ENCODE measurements around the gene MTRF1. TPM values are rescaled to one million over a fixed set of nuclear protein-coding genes. Genes with fewer than 3 reads are reported as not detected.
A peak's percentile ranks its signal among the peaks of the same experiment; 100 is the strongest.

The MTRF1 gene, protein sequence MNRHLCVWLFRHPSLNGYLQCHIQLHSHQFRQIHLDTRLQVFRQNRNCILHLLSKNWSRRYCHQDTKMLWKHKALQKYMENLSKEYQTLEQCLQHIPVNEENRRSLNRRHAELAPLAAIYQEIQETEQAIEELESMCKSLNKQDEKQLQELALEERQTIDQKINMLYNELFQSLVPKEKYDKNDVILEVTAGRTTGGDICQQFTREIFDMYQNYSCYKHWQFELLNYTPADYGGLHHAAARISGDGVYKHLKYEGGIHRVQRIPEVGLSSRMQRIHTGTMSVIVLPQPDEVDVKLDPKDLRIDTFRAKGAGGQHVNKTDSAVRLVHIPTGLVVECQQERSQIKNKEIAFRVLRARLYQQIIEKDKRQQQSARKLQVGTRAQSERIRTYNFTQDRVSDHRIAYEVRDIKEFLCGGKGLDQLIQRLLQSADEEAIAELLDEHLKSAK
- total RNA-seq (2011; cell fraction: chromatin; rRNA removed; ENCODE audit: low replicate concordance) = 42.8 and 88.7 TPM in 2 replicates
- total RNA-seq (2011; cell fraction: nucleolus; rRNA removed) = 18.0 and 18.7 TPM in 2 replicates
- total RNA-seq (2011; cell fraction: nucleoplasm; rRNA removed) = 27.5 and 40.8 TPM in 2 replicates
- total RNA-seq (2014; rRNA removed) = 12.5 and 14.0 TPM in 2 replicates
- 21.4 and 25.1 TPM in 2 replicates for total RNA-seq (2014; rRNA removed; fragmentation: Illumina TruSeq; extraction: Trizol)
- total RNA-seq (2015; rRNA removed; fragmentation: Illumina TruSeq; extraction: Trizol) = 16.8 and 18.8 TPM in 2 replicates
- total RNA-seq (2021) = 13.0 and 15.1 TPM in 2 replicates
- polyA plus RNA-seq (2011; rRNA removed) = 25.2 and 33.7 TPM in 2 replicates
- 6.1 and 9.4 TPM in 2 replicates for polyA plus RNA-seq (2011; cell fraction: cytosol; rRNA removed)
- polyA plus RNA-seq (2011; cell fraction: nucleus; rRNA removed) = 24.9 and 30.7 TPM in 2 replicates
- polyA plus RNA-seq (2012) = 9.2 and 12.8 TPM in 2 replicates
- polyA plus RNA-seq (2014; fragmentation: Illumina TruSeq; extraction: Trizol) = 17.6 and 20.6 TPM in 2 replicates
- 10 to 100 TPM; 19.0 to 20.7 TPM for polyA plus RNA-seq (2014; fragmentation: Nextera tagmentation; extraction: Ambion mirVana)
- polyA plus RNA-seq (2014; rRNA removed) = 20.1 and 25.5 TPM in 2 replicates
- 29.5 and 36.6 TPM in 2 replicates for polyA minus RNA-seq (2011; rRNA and poly(A)+ RNA removed)
- 10.2 and 16.1 TPM in 2 replicates for polyA minus RNA-seq (2011; cell fraction: cytosol; rRNA and poly(A)+ RNA removed)
- 12.1 and 18.9 TPM in 2 replicates for polyA minus RNA-seq (2011; cell fraction: nucleus; rRNA and poly(A)+ RNA removed)
- Bru-seq, nascent RNA = percentile 68 among the genes with signal in this experiment
- percentile 68 among the genes with signal in this experiment for BruChase-seq, experiment 1, labeled RNA remaining after a 2-hour chase
- percentile 65 among the genes with signal in this experiment for BruChase-seq, experiment 2, labeled RNA remaining after a 6-hour chase
- long read RNA-seq, experiment 1, partial matches to known transcripts = 6 of 34 reads
- long read RNA-seq, experiment 1, other reads (novel, unspliced or antisense) = 27 of 34 reads
- long read RNA-seq, experiment 2, partial matches to known transcripts = 2 of 5 reads
- long read RNA-seq, experiment 2, other reads (novel, unspliced or antisense) = 1 of 5 reads
- long read RNA-seq, experiment 3, partial matches to known transcripts = 2 of 11 reads
- long read RNA-seq, experiment 3, other reads (novel, unspliced or antisense) = 8 of 11 reads

- peaks cover 20% of the 10 kb centered on the region for H3K36me3 ChIP-seq (ENCODE audit: control insufficient read depth, insufficient read depth, low read length)
- BruUV-seq (replicated peaks) = no TSS peak
- no peaks in the 10 kb centered on the region for H3K9me1 ChIP-seq (ENCODE audit: control insufficient read depth, insufficient read depth, low read length)
- peak within 1 kb of the TSS; percentile 87 to 89 for H3K9ac ChIP-seq (ENCODE audit: insufficient read depth in 1 of 2, low read depth in 2 of 2, low read length in 2 of 2)
- H3K4me2 ChIP-seq (ENCODE audit: insufficient read depth, low read length) = peak within 1 kb of the TSS; percentile 90
- H3K9me3 ChIP-seq (replicated peaks; ENCODE audit: control insufficient read depth, insufficient read depth, low read depth, low read length) = no peaks in the 10 kb centered on the region
- H3K27me3 ChIP-seq (ENCODE audit: control insufficient read depth in 2 of 2, insufficient read depth in 2 of 2, low read length in 2 of 2) = no peaks in the 10 kb centered on the region
- ChIA-PET POLR2A (interaction anchor here (0.9 kb wide), 1 partner anchor 19 kb away, joined by 3 read pairs; no protein-coding TSS in a partner anchor), CTCF (ENCODE audit: low intra/inter-chr PET ratio) (no interaction called here)
- H3K4me1 ChIP-seq (replicated peaks in 1 of 2; ENCODE audit: control insufficient read depth in 2 of 2, insufficient read depth in 2 of 2, low read length in 2 of 2) = no peaks in the 10 kb centered on the region; a peak in 1 of 5 replicates
- H4K20me1 ChIP-seq (replicated peaks; ENCODE audit: control insufficient read depth, insufficient read depth, low read length) = no peaks in the 10 kb centered on the region
- DNase-seq (ENCODE audit: extremely low read depth in 1 of 4, low spot score in 3 of 4) (peak; percentile 77 to 83 (median 80)), ATAC-seq (peak; percentile 96), FAIRE-seq (peak; percentile 94)
- H3K27ac ChIP-seq (ENCODE audit: extremely low read depth, low read depth, low read length) = peak within 1 kb of the TSS; percentile 71
- WGBS (ENCODE audit: insufficient coverage, low coverage, missing lambda C conversion rate) = 1% methylated on average over 27 of the region's 32 CpGs
- H2AFZ ChIP-seq (ENCODE audit: low read depth, low read length) = peak within 1 kb of the TSS; percentile 90
- intact Hi-C loops (cut with micrococcal nuclease) (no loop called here), in situ Hi-C loops (cut with MboI) (no loop called here)
- peak within 1 kb of the TSS; percentile 54 for H3K4me3 ChIP-seq
- peaks cover 10% of the 10 kb centered on the region for H3K79me2 ChIP-seq (ENCODE audit: control insufficient read depth, insufficient read depth, low read length)
- TF ChIP-seq ZNF507 (tag; conservative IDR thresholded peaks at IDR 0.05) (no peak), FOXJ2 (tag; IDR thresholded peaks at IDR 0.05) (0 out of 2 replicates have a peak, but pooled peaks have one; percentile 47), NR3C1 (CRISPR knock-in tag; IDR thresholded peaks at IDR 0.05) (no peak), KAT2B (IDR thresholded peaks at IDR 0.05; ENCODE audit: low read depth, low read length) (no peak), PTTG1 (tag; IDR thresholded peaks at IDR 0.05; ENCODE audit: low read depth) (no peak), ZNF23 (CRISPR knock-in tag; IDR thresholded peaks at IDR 0.05) (no peak), NR1H2 (CRISPR knock-in tag; IDR thresholded peaks at IDR 0.05) (no peak), MAFK (IDR thresholded peaks at IDR 0.05; ENCODE audit: low read length) (no peak), ZBTB8A (IDR thresholded peaks at IDR 0.05; ENCODE audit: partially characterized antibody) (no peak), SNRNP70 (optimal IDR thresholded peaks at IDR 0.05; ENCODE audit: low read depth, low read length) (no peak), SMAD2 (IDR thresholded peaks at IDR 0.05; ENCODE audit: low read depth, low read length) (no peak), TCFL5 (CRISPR knock-in tag; conservative IDR thresholded peaks at IDR 0.05) (no peak)
- TF ChIP-seq, protein P1, sequence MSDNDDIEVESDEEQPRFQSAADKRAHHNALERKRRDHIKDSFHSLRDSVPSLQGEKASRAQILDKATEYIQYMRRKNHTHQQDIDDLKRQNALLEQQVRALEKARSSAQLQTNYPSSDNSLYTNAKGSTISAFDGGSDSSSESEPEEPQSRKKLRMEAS (CRISPR knock-in tag; IDR thresholded peaks at IDR 0.05) = no peak
- TF ChIP-seq, protein P2, sequence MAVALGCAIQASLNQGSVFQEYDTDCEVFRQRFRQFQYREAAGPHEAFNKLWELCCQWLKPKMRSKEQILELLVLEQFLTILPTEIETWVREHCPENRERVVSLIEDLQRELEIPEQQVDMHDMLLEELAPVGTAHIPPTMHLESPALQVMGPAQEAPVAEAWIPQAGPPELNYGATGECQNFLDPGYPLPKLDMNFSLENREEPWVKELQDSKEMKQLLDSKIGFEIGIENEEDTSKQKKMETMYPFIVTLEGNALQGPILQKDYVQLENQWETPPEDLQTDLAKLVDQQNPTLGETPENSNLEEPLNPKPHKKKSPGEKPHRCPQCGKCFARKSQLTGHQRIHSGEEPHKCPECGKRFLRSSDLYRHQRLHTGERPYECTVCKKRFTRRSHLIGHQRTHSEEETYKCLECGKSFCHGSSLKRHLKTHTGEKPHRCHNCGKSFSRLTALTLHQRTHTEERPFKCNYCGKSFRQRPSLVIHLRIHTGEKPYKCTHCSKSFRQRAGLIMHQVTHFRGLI (CRISPR knock-in tag; IDR thresholded peaks at IDR 0.05) = no peak
These were observed at the start of gene MTRF1 for GRCh38 chr13:41263261-41263971. MTRF1 (minus strand) TSS chr13:41263576; CDS start chr13:41260907, 2,669 bp downstream.
